Activated CD4-positive, alpha-beta T cell treated with anti-CD3 and anti-CD28 coated beads for 1 hour (primary cell): ENCODE results near the gene KCNJ10.
"Not testable (repeated sequence)": the region's sequence is repeated elsewhere in the genome, so short reads cannot be mapped to it uniquely, and the experiment has no call there.

Experiments
- DNase-seq: peaks from one replicate; pipeline ENCODE4 v3.0.0-alpha.2; 2020

The KCNJ10 gene

GRCh38 chr1:160069460-160070231 lies at the start of gene KCNJ10:
KCNJ10 (minus strand) TSS chr1:160070160; CDS start chr1:160042532, 27,628 bp downstream.
- no peak for DNase-seq

- no peak for DNase-seq
Measured at GRCh38 chr1:160118928-160119327, 49.0 kb upstream of the KCNJ10 start.

GRCh38 chr1:160117709-160118183 lies 47.8 kb upstream of the KCNJ10 start:
- no peak for DNase-seq

- no peak for DNase-seq
Measured at GRCh38 chr1:160117300-160117699, 47.3 kb upstream of the KCNJ10 start.

GRCh38 chr1:160116283-160117147 lies 46.6 kb upstream of the KCNJ10 start:
- no peak for DNase-seq

- DNase-seq, result no peak
Measured at GRCh38 chr1:160115545-160116282, 45.8 kb upstream of the KCNJ10 start, which contains the start of gene ATP1A2. ATP1A2 (plus strand) TSS chr1:160115759; CDS start chr1:160115862, 103 bp downstream.

GRCh38 chr1:160114085-160114484 lies 44.1 kb upstream of the KCNJ10 start:
- no peak for DNase-seq

GRCh38 chr1:160113407-160113806 lies 43.4 kb upstream of the KCNJ10 start:
- DNase-seq, result no peak

GRCh38 chr1:160112357-160112756 lies 42.4 kb upstream of the KCNJ10 start:
- no peak for DNase-seq

GRCh38 chr1:160111462-160111861 lies 41.5 kb upstream of the KCNJ10 start:
- DNase-seq, result not testable (repeated sequence)

- no peak for DNase-seq
Measured at GRCh38 chr1:160109686-160110085, 39.7 kb upstream of the KCNJ10 start.

- DNase-seq, result no peak
Measured at GRCh38 chr1:160108888-160109662, 39.1 kb upstream of the KCNJ10 start.

GRCh38 chr1:160107512-160107911 lies 37.6 kb upstream of the KCNJ10 start:
- no peak for DNase-seq

GRCh38 chr1:160105155-160105554 lies 35.2 kb upstream of the KCNJ10 start:
- DNase-seq, result no peak

- DNase-seq, result no peak
Measured at GRCh38 chr1:160104486-160104885, 34.5 kb upstream of the KCNJ10 start.

- no peak for DNase-seq
Measured at GRCh38 chr1:160103658-160104408, 33.9 kb upstream of the KCNJ10 start.

- DNase-seq, result no peak
Measured at GRCh38 chr1:160101717-160102522, 32.0 kb upstream of the KCNJ10 start.

GRCh38 chr1:160101037-160101716 lies 31.2 kb upstream of the KCNJ10 start:
- peak; percentile 56 for DNase-seq

GRCh38 chr1:160099716-160100375 lies 29.9 kb upstream of the KCNJ10 start:
- DNase-seq, result no peak
